ENCODE results near the gene CEP170. TPM values are rescaled to one million over a fixed set of nuclear protein-coding genes. Genes with fewer than 3 reads are reported as not detected.

CEP170 gene
- polyA plus RNA-seq, 2 of the 4 experiments (the other 2 are of a cell fraction): 31.0 to 69.6 TPM

- no peak for TF ChIP-seq ATOH8 (CRISPR knock-in tag; IDR thresholded peaks at IDR 0.05; ENCODE audit: low read depth)
- no peak for TF ChIP-seq POLR2A (IDR thresholded peaks at IDR 0.05; ENCODE audit: low read length)
- no peak for TF ChIP-seq GATA3 (IDR thresholded peaks at IDR 0.05; ENCODE audit: borderline replicate concordance)
- TF ChIP-seq FOSB (CRISPR knock-in tag; IDR thresholded peaks at IDR 0.05): no peak
- no peak for TF ChIP-seq MAFK (IDR thresholded peaks at IDR 0.05; ENCODE audit: partially characterized antibody)
- no peak for TF ChIP-seq BHLHE40 (IDR thresholded peaks at IDR 0.05; ENCODE audit: low read depth, low read length)
- no peak for TF ChIP-seq SMC3 (IDR thresholded peaks at IDR 0.05)
- no peak for TF ChIP-seq HOXB5 (CRISPR knock-in tag; IDR thresholded peaks at IDR 0.05)
- TF ChIP-seq RARB (CRISPR knock-in tag; IDR thresholded peaks at IDR 0.05): no peak
- Histone ChIP-seq H3K4me2 (no peak overlapping the region), H3K4me3 (no peak overlapping the region), H3K4me1 (peaks cover 45% of the 10 kb centered on the region), H3K9me3 (no peaks in the 10 kb centered on the region), H3K27ac (peak overlapping the region; percentile 7 to 85; a peak in 3 of 6 replicates)
- WGBS (ENCODE audit: missing lambda C conversion rate): 88% methylated on average over 4 of the region's 4 CpGs
- FAIRE-seq (no peak), DNase-seq (ENCODE audit: low read depth in 1 of 2, low spot score in 1 of 2) (no peak), ATAC-seq (no peak)
- ChIA-PET POLR2A (no interaction called here), CTCF (interaction anchor here (0.7 kb wide), 1 partner anchor 457 kb away, joined by 8 read pairs; no protein-coding TSS in a partner anchor)
Measured at GRCh38 chr1:243266231-243266630, 11.2 kb upstream of the CEP170 start.

GRCh38 chr1:243264717-243265116 lies 9.6 kb upstream of the CEP170 start:
- Histone ChIP-seq H3K4me2 (no peak overlapping the region), H3K4me1 (peaks cover 36% of the 10 kb centered on the region), H3K27ac (peak overlapping the region in 1 of 2 experiments; percentile 65; a peak in 3 of 6 replicates), H3K9me3 (no peaks in the 10 kb centered on the region), H3K4me3 (no peak overlapping the region)
- WGBS (ENCODE audit: missing lambda C conversion rate): 68% methylated on average over 2 of the region's 2 CpGs
- DNase-seq (ENCODE audit: low read depth in 1 of 2, low spot score in 1 of 2) (peak in 1 of 2 experiments; percentile 5), FAIRE-seq (no peak), ATAC-seq (no peak)
- ChIA-PET POLR2A (interaction anchor here (0.6 to 2.4 kb wide), 2 partner anchors 9 to 10 kb away, joined by 4 to 12 read pairs; partner anchors contain the start of genes CEP170 and SDCCAG8), CTCF (no interaction called here)
- TF ChIP-seq HES2 (IDR thresholded peaks at IDR 0.05): no peak
- no peak for TF ChIP-seq RAD21 (conservative IDR thresholded peaks at IDR 0.05 in 1 of 2, IDR thresholded peaks at IDR 0.05 in 1 of 2)
- no peak for TF ChIP-seq BCL3 (IDR thresholded peaks at IDR 0.05)
- no peak for TF ChIP-seq MAZ (IDR thresholded peaks at IDR 0.05; ENCODE audit: borderline replicate concordance, low read depth, low read length)
- no peak for TF ChIP-seq POLR2A (IDR thresholded peaks at IDR 0.05; ENCODE audit: low read length)
- no peak for TF ChIP-seq REST (IDR thresholded peaks at IDR 0.05)
- no peak for TF ChIP-seq HMGXB4 (CRISPR knock-in tag; IDR thresholded peaks at IDR 0.05; ENCODE audit: borderline replicate concordance)
- no peak for TF ChIP-seq PBX3 (IDR thresholded peaks at IDR 0.05)
- TF ChIP-seq GATA3 (IDR thresholded peaks at IDR 0.05; ENCODE audit: borderline replicate concordance): no peak
- no peak for TF ChIP-seq CEBPB (IDR thresholded peaks at IDR 0.05)
- TF ChIP-seq PHF8 (IDR thresholded peaks at IDR 0.05; ENCODE audit: borderline replicate concordance, low read depth): no peak
- TF ChIP-seq NFE2L2 (conservative IDR thresholded peaks at IDR 0.05; ENCODE audit: low read length): no peak
- no peak for TF ChIP-seq MAFK (IDR thresholded peaks at IDR 0.05; ENCODE audit: partially characterized antibody)
- TF ChIP-seq KDM5A (IDR thresholded peaks at IDR 0.05): no peak
- no peak for TF ChIP-seq FOXS1 (CRISPR knock-in tag; IDR thresholded peaks at IDR 0.05)
- TF ChIP-seq CHD2 (IDR thresholded peaks at IDR 0.05; ENCODE audit: low read length, partially characterized antibody): no peak
- TF ChIP-seq CHD4 (IDR thresholded peaks at IDR 0.05; ENCODE audit: borderline replicate concordance): no peak
